Measurements from ENCODE around the gene UBR2.

UBR2 gene

DNA sequence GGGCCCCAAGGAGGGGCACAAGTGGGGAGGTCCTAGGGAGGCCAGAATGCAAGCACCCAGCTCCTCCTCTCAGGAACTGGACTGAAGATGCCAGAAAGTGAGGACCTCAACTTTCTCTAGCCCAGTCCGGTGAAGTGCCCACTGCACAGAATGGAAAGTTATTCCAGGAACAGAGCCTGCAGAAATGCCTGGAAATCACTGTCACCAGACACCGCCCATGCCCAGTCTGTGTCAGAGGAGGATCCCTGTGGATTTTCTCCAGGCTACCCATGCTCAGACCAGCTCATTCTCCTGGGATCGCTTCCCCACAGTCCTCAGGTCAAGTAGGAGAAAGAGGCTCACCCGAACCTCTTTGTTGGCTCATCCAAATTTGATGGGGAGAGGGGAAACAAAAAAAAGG lies 152.0 kb downstream of the UBR2 start:
- TF ChIP-seq, protein P1, sequence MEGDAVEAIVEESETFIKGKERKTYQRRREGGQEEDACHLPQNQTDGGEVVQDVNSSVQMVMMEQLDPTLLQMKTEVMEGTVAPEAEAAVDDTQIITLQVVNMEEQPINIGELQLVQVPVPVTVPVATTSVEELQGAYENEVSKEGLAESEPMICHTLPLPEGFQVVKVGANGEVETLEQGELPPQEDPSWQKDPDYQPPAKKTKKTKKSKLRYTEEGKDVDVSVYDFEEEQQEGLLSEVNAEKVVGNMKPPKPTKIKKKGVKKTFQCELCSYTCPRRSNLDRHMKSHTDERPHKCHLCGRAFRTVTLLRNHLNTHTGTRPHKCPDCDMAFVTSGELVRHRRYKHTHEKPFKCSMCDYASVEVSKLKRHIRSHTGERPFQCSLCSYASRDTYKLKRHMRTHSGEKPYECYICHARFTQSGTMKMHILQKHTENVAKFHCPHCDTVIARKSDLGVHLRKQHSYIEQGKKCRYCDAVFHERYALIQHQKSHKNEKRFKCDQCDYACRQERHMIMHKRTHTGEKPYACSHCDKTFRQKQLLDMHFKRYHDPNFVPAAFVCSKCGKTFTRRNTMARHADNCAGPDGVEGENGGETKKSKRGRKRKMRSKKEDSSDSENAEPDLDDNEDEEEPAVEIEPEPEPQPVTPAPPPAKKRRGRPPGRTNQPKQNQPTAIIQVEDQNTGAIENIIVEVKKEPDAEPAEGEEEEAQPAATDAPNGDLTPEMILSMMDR (IDR thresholded peaks at IDR 0.05; ENCODE audit: low read depth, low read length), result no peak
- no peak for TF ChIP-seq EZH2phosphoT487 (IDR thresholded peaks at IDR 0.05; ENCODE audit: low read depth)
- Histone ChIP-seq H3K9me3 (ENCODE audit: insufficient read depth, low read length) (peaks cover 5% of the 10 kb centered on the region; the same call in 1 of the 2 replicates), H4K20me1 (ENCODE audit: insufficient read depth, low read length) (no peaks in the 10 kb centered on the region), H2AFZ (ENCODE audit: low read depth, low read length) (no peak overlapping the region), H3K4me1 (ENCODE audit: low read length) (peaks cover 3% of the 10 kb centered on the region; the same call in 1 of the 2 replicates), H3K4me3 (ENCODE audit: low read length) (no peak overlapping the region), H3K4me2 (ENCODE audit: low read length) (no peak overlapping the region), H3K79me2 (ENCODE audit: low read length) (no peaks in the 10 kb centered on the region), H3K36me3 (replicated peaks; ENCODE audit: low read depth, low read length) (no peaks in the 10 kb centered on the region), H3K27ac (ENCODE audit: low read length) (no peak overlapping the region), H3K27me3 (ENCODE audit: low read depth, low read length) (peaks cover 15% of the 10 kb centered on the region; the same call in 1 of the 2 replicates), H3K9ac (ENCODE audit: low read length) (no peak overlapping the region)

DNA sequence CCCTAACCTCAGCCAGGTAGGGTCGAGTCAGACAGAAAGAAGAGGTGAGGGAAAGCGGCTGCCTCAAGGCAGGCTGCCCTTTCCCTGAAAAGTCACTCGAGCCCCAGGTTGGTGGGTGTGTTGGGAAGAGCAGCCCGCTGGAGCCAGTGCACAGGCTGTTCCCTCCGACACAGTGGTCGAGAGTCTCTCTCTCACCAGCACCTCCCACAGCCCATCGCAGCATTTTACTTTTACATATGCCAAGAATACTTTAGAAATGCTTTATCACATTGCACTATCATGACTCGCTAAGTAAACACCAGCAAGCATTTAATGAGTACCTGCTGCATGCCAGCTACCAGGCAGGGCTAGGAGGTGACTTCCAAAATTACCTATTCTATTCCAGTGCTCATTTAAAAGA lies 156.9 kb downstream of the UBR2 start:
- Histone ChIP-seq H3K4me1 (ENCODE audit: low read length) (peaks cover 4% of the 10 kb centered on the region), H4K20me1 (ENCODE audit: insufficient read depth, low read length) (no peaks in the 10 kb centered on the region), H3K4me3 (ENCODE audit: low read length) (no peak overlapping the region), H3K27ac (ENCODE audit: low read length) (no peak overlapping the region), H3K79me2 (ENCODE audit: low read length) (no peaks in the 10 kb centered on the region), H2AFZ (ENCODE audit: low read depth, low read length) (no peak overlapping the region), H3K9me3 (ENCODE audit: insufficient read depth, low read length) (no peaks in the 10 kb centered on the region), H3K36me3 (replicated peaks; ENCODE audit: low read depth, low read length) (no peaks in the 10 kb centered on the region), H3K9ac (ENCODE audit: low read length) (no peak overlapping the region), H3K4me2 (ENCODE audit: low read length) (no peak overlapping the region), H3K27me3 (ENCODE audit: low read depth, low read length) (peaks cover 14% of the 10 kb centered on the region; the same call in 1 of the 2 replicates)
- TF ChIP-seq EZH2phosphoT487 (IDR thresholded peaks at IDR 0.05; ENCODE audit: low read depth), result no peak
- TF ChIP-seq, protein P1 (IDR thresholded peaks at IDR 0.05; ENCODE audit: low read depth, low read length), result no peak

DNA sequence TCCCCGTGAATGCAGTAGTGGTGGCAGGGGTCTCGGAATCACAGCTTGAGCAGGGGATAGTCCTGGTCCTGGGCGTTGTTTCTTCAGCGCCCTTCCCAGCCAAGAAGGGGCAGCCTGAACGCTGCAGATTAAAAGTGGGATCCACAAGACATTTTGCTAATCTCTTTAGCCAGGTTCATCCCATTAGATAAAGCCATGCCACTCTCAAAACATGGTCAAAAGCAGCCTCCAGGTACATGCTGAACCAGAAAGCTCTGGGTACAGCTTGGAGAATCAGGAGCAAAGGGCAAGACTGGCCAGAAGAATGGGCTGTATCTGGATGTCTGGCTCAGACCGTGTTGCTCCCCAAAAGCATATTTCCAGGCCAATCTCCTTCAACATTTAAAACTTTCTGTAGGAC lies 158.7 kb downstream of the UBR2 start, which contains the start of gene PRPH2:
TSS of gene PRPH2 (minus strand) at position 101 of the 400 bp plus-strand sequence. CDS start 263 bp downstream, outside the sequence.
- no peak within 1 kb of the TSS for H3K9ac ChIP-seq (ENCODE audit: low read length)
- H3K36me3 ChIP-seq (replicated peaks; ENCODE audit: low read depth, low read length), result no peaks in the 10 kb centered on the region
- no peaks in the 10 kb centered on the region for H4K20me1 ChIP-seq (ENCODE audit: insufficient read depth, low read length)
- peaks cover 15% of the 10 kb centered on the region for H3K4me1 ChIP-seq (ENCODE audit: low read length)
- no peak for TF ChIP-seq EZH2phosphoT487 (IDR thresholded peaks at IDR 0.05; ENCODE audit: low read depth)
- TF ChIP-seq, protein P1 (IDR thresholded peaks at IDR 0.05; ENCODE audit: low read depth, low read length), result no peak
- no peak within 1 kb of the TSS for H3K27ac ChIP-seq (ENCODE audit: low read length)
- no peak within 1 kb of the TSS for H3K4me3 ChIP-seq (ENCODE audit: low read length)
- H3K79me2 ChIP-seq (ENCODE audit: low read length), result no peaks in the 10 kb centered on the region
- H3K9me3 ChIP-seq (ENCODE audit: insufficient read depth, low read length), result no peaks in the 10 kb centered on the region
- no peak within 1 kb of the TSS for H2AFZ ChIP-seq (ENCODE audit: low read depth, low read length)
- peaks cover 10% of the 10 kb centered on the region; the same call in 1 of the 2 replicates for H3K27me3 ChIP-seq (ENCODE audit: low read depth, low read length)
- H3K4me2 ChIP-seq (ENCODE audit: low read length), result no peak within 1 kb of the TSS

DNA sequence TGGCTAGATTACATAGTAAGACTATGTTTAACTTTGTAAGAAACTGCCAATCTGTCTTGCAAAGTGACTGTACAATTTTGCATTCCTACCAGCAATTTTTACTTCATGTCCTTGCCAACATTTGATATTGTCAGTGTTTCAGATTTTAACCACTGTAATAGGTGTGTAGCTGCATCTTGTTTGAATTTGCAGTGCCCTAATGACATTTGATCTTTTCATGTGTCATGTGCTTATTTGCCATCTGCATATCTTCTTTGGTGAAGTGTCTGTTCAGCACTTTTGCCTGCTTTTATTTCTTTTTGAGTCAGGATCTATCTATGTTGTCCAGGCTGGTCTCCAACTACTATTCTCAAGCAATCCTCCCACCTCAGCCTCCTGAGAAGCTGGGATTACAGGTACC lies 161.0 kb downstream of the UBR2 start:
- H4K20me1 ChIP-seq (ENCODE audit: insufficient read depth, low read length), result no peaks in the 10 kb centered on the region
- no peak overlapping the region for H3K4me3 ChIP-seq (ENCODE audit: low read length)

More for the DNA sequence above, 161.0 kb downstream of the UBR2 start:
- H3K27ac ChIP-seq (ENCODE audit: low read length), result no peak overlapping the region
- TF ChIP-seq EZH2phosphoT487 (IDR thresholded peaks at IDR 0.05; ENCODE audit: low read depth), result no peak
- TF ChIP-seq, protein P1 (IDR thresholded peaks at IDR 0.05; ENCODE audit: low read depth, low read length), result no peak
- H3K27me3 ChIP-seq (ENCODE audit: low read depth, low read length), result peaks cover 9% of the 10 kb centered on the region; the same call in 1 of the 2 replicates
- H3K79me2 ChIP-seq (ENCODE audit: low read length), result no peaks in the 10 kb centered on the region
- no peaks in the 10 kb centered on the region for H3K9me3 ChIP-seq (ENCODE audit: insufficient read depth, low read length)
- peaks cover 12% of the 10 kb centered on the region for H3K4me1 ChIP-seq (ENCODE audit: low read length)
- H3K36me3 ChIP-seq (replicated peaks; ENCODE audit: low read depth, low read length), result no peaks in the 10 kb centered on the region
- H3K9ac ChIP-seq (ENCODE audit: low read length), result no peak overlapping the region
- H3K4me2 ChIP-seq (ENCODE audit: low read length), result no peak overlapping the region
- H2AFZ ChIP-seq (ENCODE audit: low read depth, low read length), result no peak overlapping the region

All from OCI-LY3 (cell line).